Measurements from ENCODE around the gene SPANXN2. TPM values are rescaled to one million over a fixed set of nuclear protein-coding genes. Genes with fewer than 3 reads are reported as not detected.

SPANXN2 gene
- total and polyA plus RNA-seq, 2 donors (not counting 1 experiment from before 2014, with no cell fraction given): not detected

DNA sequence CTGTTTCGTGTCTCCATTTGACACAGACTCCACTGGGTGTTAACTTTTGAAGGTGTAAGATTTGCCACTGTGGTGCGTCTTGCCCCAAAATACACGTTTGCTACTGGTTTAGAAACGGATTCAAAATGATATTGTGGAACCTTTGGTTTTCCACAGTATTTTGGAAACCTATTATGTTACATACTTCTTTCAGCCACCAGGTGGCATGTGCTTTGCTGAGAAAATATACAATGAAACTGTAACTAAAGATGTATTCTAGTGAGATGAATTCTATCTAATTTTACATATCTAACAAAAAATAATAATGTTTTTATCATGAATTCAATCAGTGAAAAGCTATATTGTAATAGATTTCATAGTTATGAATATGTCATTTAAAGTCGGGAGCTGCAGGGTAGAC lies 56.2 kb downstream of the SPANXN2 start:
- no peaks in the 10 kb centered on the region for H4K20me1 ChIP-seq (ENCODE audit: control insufficient read depth, extremely low read depth, insufficient read depth, low read length)
- H3K79me2 ChIP-seq (ENCODE audit: control insufficient read depth, insufficient read depth, low read length): no peaks in the 10 kb centered on the region
- H3K9me3 ChIP-seq (ENCODE audit: control insufficient read depth, insufficient read depth, low read depth, low read length): no peaks in the 10 kb centered on the region
- no peak overlapping the region for H3K4me2 ChIP-seq (ENCODE audit: extremely low read depth, insufficient read depth, low read length)
- H2AFZ ChIP-seq (ENCODE audit: low read length): no peak overlapping the region
- no peak overlapping the region for H3K4me3 ChIP-seq (replicated peaks in 1 of 4; ENCODE audit: control extremely low read depth in 1 of 4, insufficient read depth in 1 of 4, low read depth in 3 of 4, low read length in 4 of 4)
- no peaks in the 10 kb centered on the region for H3K27me3 ChIP-seq (ENCODE audit: control insufficient read depth, insufficient read depth, low read length)
- no peaks in the 10 kb centered on the region for H3K36me3 ChIP-seq (ENCODE audit: control insufficient read depth, insufficient read depth, low read length)
- no peak overlapping the region for H3K27ac ChIP-seq (ENCODE audit: insufficient read depth, low read length)
- DNase-seq (ENCODE audit: low read depth in 2 of 2): peak; percentile 1 to 4
- H3K4me1 ChIP-seq (ENCODE audit: control insufficient read depth, extremely low read depth, insufficient read depth, low read length): no peaks in the 10 kb centered on the region
- TF ChIP-seq, protein P1, sequence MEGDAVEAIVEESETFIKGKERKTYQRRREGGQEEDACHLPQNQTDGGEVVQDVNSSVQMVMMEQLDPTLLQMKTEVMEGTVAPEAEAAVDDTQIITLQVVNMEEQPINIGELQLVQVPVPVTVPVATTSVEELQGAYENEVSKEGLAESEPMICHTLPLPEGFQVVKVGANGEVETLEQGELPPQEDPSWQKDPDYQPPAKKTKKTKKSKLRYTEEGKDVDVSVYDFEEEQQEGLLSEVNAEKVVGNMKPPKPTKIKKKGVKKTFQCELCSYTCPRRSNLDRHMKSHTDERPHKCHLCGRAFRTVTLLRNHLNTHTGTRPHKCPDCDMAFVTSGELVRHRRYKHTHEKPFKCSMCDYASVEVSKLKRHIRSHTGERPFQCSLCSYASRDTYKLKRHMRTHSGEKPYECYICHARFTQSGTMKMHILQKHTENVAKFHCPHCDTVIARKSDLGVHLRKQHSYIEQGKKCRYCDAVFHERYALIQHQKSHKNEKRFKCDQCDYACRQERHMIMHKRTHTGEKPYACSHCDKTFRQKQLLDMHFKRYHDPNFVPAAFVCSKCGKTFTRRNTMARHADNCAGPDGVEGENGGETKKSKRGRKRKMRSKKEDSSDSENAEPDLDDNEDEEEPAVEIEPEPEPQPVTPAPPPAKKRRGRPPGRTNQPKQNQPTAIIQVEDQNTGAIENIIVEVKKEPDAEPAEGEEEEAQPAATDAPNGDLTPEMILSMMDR (conservative IDR thresholded peaks at IDR 0.05 in 1 of 2, IDR thresholded peaks at IDR 0.05 in 1 of 2; ENCODE audit: low read depth in 1 of 2, low read length in 2 of 2): peak in 1 of 2 donors; percentile 30
- no peak for TF ChIP-seq EZH2 (IDR thresholded peaks at IDR 0.05; ENCODE audit: low read length, missing control alignments)
- H3K9ac ChIP-seq (ENCODE audit: insufficient read depth, low read length): no peak overlapping the region

DNA sequence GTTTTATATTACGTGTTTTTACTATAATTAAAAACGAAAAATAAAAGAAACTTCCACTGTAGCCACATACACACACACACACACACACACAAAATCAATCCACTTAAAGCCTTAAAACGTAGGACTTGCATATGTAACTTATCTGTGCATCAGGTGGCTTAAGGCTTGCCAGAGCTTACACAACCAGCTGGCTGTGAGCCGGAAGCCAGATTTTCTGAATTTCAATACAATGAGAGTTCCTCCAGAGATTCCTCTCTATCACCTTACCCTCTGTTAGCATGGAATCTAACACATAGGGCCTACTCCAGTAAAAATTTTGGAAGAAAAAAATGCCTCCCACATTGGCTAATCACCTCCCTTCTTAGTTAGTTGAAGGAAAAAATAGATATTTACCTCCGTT lies 56.8 kb downstream of the SPANXN2 start:
- TF ChIP-seq, protein P1 (conservative IDR thresholded peaks at IDR 0.05 in 1 of 2, IDR thresholded peaks at IDR 0.05 in 1 of 2; ENCODE audit: low read depth in 1 of 2, low read length in 2 of 2): no peak
- H3K27ac ChIP-seq (ENCODE audit: insufficient read depth, low read length): no peak overlapping the region
- H3K36me3 ChIP-seq (ENCODE audit: control insufficient read depth, insufficient read depth, low read length): no peaks in the 10 kb centered on the region
- no peak overlapping the region for H3K4me3 ChIP-seq (replicated peaks in 1 of 4; ENCODE audit: control extremely low read depth in 1 of 4, insufficient read depth in 1 of 4, low read depth in 3 of 4, low read length in 4 of 4)
- no peaks in the 10 kb centered on the region for H3K27me3 ChIP-seq (ENCODE audit: control insufficient read depth, insufficient read depth, low read length)
- H3K4me1 ChIP-seq (ENCODE audit: control insufficient read depth, extremely low read depth, insufficient read depth, low read length): no peaks in the 10 kb centered on the region
- H3K9ac ChIP-seq (ENCODE audit: insufficient read depth, low read length): no peak overlapping the region
- no peak overlapping the region for H2AFZ ChIP-seq (ENCODE audit: low read length)
- no peaks in the 10 kb centered on the region for H3K9me3 ChIP-seq (ENCODE audit: control insufficient read depth, insufficient read depth, low read depth, low read length)
- DNase-seq (ENCODE audit: low read depth in 2 of 2): no peak
- H3K4me2 ChIP-seq (ENCODE audit: extremely low read depth, insufficient read depth, low read length): no peak overlapping the region
- H3K79me2 ChIP-seq (ENCODE audit: control insufficient read depth, insufficient read depth, low read length): no peaks in the 10 kb centered on the region
- no peaks in the 10 kb centered on the region for H4K20me1 ChIP-seq (ENCODE audit: control insufficient read depth, extremely low read depth, insufficient read depth, low read length)

Other genes with a start within 250 kb of the SPANXN2 start
- not detected in 2 replicates for gene SPANXN3, start 203.3 kb downstream of the SPANXN2 start, total RNA-seq
- gene SPANXN3, start 203.3 kb downstream of the SPANXN2 start, polyA plus RNA-seq: not detected in 2 replicates
- gene SLITRK4, start 84.7 kb downstream of the SPANXN2 start, total RNA-seq: under 0.01 and 0.99 TPM in 2 replicates
- gene SLITRK4, start 84.7 kb downstream of the SPANXN2 start, polyA plus RNA-seq: 0.01 TPM in 2 replicates
- not detected in 2 replicates for gene UBE2NL, start 163.3 kb upstream of the SPANXN2 start, total RNA-seq
- gene UBE2NL, start 163.3 kb upstream of the SPANXN2 start, polyA plus RNA-seq: not detected in 2 replicates